Neural cell (in vitro differentiated cells): ENCODE measurements around the gene ABHD12. TPM values are rescaled to one million over a fixed set of nuclear protein-coding genes. Genes with fewer than 3 reads are reported as not detected.
"Not testable (repeated sequence)": the region's sequence is repeated elsewhere in the genome, so short reads cannot be mapped to it uniquely, and the experiment has no call there.

ENCODE experiments used
- H2AFZ ChIP-seq: fragments of 200-600, 300-800 bp; sonication (generic), shearing (Covaris generic); 2 replicates; pipeline ENCODE4 v1.6.0; 2014; ENCODE audit warnings: low read depth, mild to moderate bottlenecking, antibody characterized with exemption, low read length, moderate library complexity
- H3F3A ChIP-seq: fragments of 200-600 bp; shearing (Covaris generic); 2 replicates; pipeline ENCODE4 v1.6.1; 2016; ENCODE audit warnings: mild to moderate bottlenecking, moderate library complexity, mixed read lengths, antibody characterized with exemption, low read length; ENCODE audit not compliant: insufficient read depth, poor library complexity, severe bottlenecking
- H3K27ac ChIP-seq: fragments of 200-600, 300-800 bp; sonication (generic), shearing (Covaris generic); 2 replicates; pipeline ENCODE4 v1.5.1; 2014; ENCODE audit warnings: mild to moderate bottlenecking, low read length, moderate library complexity
- H3K27me3 ChIP-seq: fragments of 300-800, 200-600 bp; sonication (generic), shearing (Covaris generic); 2 replicates; pipeline ENCODE4 v1.6.0; 2014; ENCODE audit warnings: mild to moderate bottlenecking, low read depth, low read length, moderate library complexity; ENCODE audit not compliant: insufficient read depth
- H3K36me3 ChIP-seq: fragments of 300-800, 200-600 bp; sonication (generic), shearing (Covaris generic); 2 replicates; pipeline ENCODE4 v1.5.1; 2014; ENCODE audit warnings: mild to moderate bottlenecking, antibody characterized with exemption, low read length, moderate library complexity; ENCODE audit not compliant: insufficient read depth
- H3K4me2 ChIP-seq: fragments of 300-800, 200-600 bp; sonication (generic), shearing (Covaris generic); 2 replicates; pipeline ENCODE4 v1.6.0; 2014; ENCODE audit warnings: mild to moderate bottlenecking, low read length
- H3K4me3 ChIP-seq: fragments of 300-800, 200-600 bp; sonication (generic), shearing (Covaris generic); 2 replicates; pipeline ENCODE4 v1.5.1; 2014; ENCODE audit warnings: mild to moderate bottlenecking, low read length, moderate library complexity
- H3K79me2 ChIP-seq: fragments of 200-600 bp; shearing (Covaris generic); replicated peaks from 2 replicates; pipeline ENCODE4 v1.6.0; 2014; ENCODE audit warnings: mild to moderate bottlenecking, low read length, moderate library complexity; ENCODE audit not compliant: insufficient read depth
- H3K9ac ChIP-seq: fragments of 300-800, 200-600 bp; sonication (generic), shearing (Covaris generic); 2 replicates; pipeline ENCODE4 v1.6.1; 2016; ENCODE audit warnings: mild to moderate bottlenecking, low read length, mixed read lengths
- H3K9me2 ChIP-seq: fragments of 200-600 bp; shearing (Covaris generic); 2 replicates; pipeline ENCODE4 v1.6.1; 2016; ENCODE audit warnings: mild to moderate bottlenecking, low read length, mixed read lengths; ENCODE audit not compliant: insufficient read depth
- H3K9me3 ChIP-seq: fragments of 200-600, 300-800 bp; sonication (generic), shearing (Covaris generic); 2 replicates; pipeline ENCODE4 v1.6.1; 2016; ENCODE audit warnings: mild to moderate bottlenecking, mixed run types, low read length, moderate library complexity, mixed read lengths
- H4K20me1 ChIP-seq: fragments of 200-600 bp; shearing (Covaris generic); 2 replicates; pipeline ENCODE4 v1.6.1; 2016; ENCODE audit warnings: mild to moderate bottlenecking, mixed run types; ENCODE audit not compliant: insufficient read depth
- EP300 ChIP-seq: fragments of 450-650 bp; conservative IDR thresholded peaks from 2 replicates; pipeline ENCODE4 v1.6.1; 2014; ENCODE audit warnings: antibody characterized with exemption, mild to moderate bottlenecking, moderate library complexity; ENCODE audit not compliant: poor library complexity, severe bottlenecking
- EZH2 ChIP-seq: fragments of 200-600, 300-800 bp; shearing (Covaris generic), sonication (generic); IDR thresholded peaks from 2 replicates; pipeline ENCODE4 v1.6.1; 2014; ENCODE audit warnings: antibody characterized with exemption, low read length, borderline replicate concordance, mild to moderate bottlenecking; ENCODE audit not compliant: insufficient read depth, poor library complexity, severe bottlenecking
- MXI1 ChIP-seq: fragments of 450-650 bp; conservative IDR thresholded peaks from 2 replicates; pipeline ENCODE4 v1.6.1; 2014; ENCODE audit warnings: antibody characterized with exemption, mild to moderate bottlenecking; ENCODE audit not compliant: poor library complexity, severe bottlenecking
- POLR2AphosphoS5 ChIP-seq: IDR thresholded peaks from 2 replicates; pipeline ENCODE4 v1.6.1; 2012
- RAD21 ChIP-seq: fragments of 450-650 bp; conservative IDR thresholded peaks from 2 replicates; pipeline ENCODE4 v1.6.1; 2014; ENCODE audit warnings: antibody characterized with exemption, mild to moderate bottlenecking, moderate library complexity
- SMC3 ChIP-seq: fragments of 450-650 bp; conservative IDR thresholded peaks from 2 replicates; pipeline ENCODE4 v1.6.1; 2014; ENCODE audit warnings: antibody characterized with exemption, mild to moderate bottlenecking, moderate library complexity; ENCODE audit not compliant: poor library complexity
- TAF1 ChIP-seq: IDR thresholded peaks from 2 replicates; pipeline ENCODE4 v1.6.1; 2012; ENCODE audit warnings: low read depth
- polyA plus RNA-seq: library from polyadenylated mRNA; depleted of rRNA; stranded (reverse); fragments of >200 nt; gene quantifications from 2 replicates; pipeline ENCODE4 v1.2.3, GENCODE V29; 2014
- TF ChIP-seq, protein P1 (sequence below): fragments of 450-650 bp; IDR thresholded peaks from 2 replicates; pipeline ENCODE4 v1.5.1; 2014; ENCODE audit warnings: antibody characterized with exemption, mild to moderate bottlenecking, moderate library complexity; ENCODE audit not compliant: poor library complexity, severe bottlenecking
- TF ChIP-seq, protein P2 (sequence below): IDR thresholded peaks from 2 replicates; pipeline ENCODE4 v1.6.1; 2012; ENCODE audit warnings: borderline replicate concordance

ABHD12 gene
- polyA plus RNA-seq, 1 donor from 2014 or later = 32.3 TPM

DNA sequence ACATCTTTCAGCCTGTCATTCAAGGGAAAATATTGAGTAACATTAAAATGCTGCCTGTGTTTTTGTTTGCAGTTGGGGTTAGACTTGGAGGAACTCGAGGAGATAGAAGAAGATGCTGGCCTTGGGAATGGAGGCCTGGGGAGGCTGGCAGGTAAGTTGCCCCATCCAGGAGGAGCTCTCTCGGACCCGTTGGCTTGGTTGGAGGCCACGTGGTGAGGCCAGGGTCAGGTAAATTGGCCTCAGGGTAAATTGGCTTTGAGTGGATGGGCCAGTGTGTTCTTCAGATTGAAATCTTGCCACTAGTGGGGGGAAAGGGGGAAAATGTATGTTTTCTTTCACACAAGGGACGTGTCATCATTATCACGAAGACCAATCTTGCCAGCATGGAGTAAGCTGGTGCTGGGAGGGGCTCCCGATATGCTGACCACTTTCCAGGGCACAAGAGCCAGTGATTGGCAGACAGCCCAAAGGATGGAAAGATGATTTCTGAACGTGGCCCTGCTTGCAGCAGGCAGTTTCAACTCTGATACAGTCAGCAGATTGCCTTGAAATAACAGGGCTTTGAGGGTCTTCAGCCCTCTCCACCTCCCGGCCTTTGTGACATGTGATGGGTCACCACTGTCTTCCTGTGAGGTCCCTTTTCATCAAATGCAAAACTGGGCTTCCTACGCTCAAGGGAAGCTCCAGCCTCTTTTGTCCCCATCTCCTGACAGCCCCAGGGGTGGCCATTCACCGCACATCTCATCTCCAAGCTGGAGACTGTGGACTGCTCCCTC lies 121.4 kb downstream of the ABHD12 start:
- H3K36me3 ChIP-seq = peaks cover 7% of the 10 kb centered on the region
- TF ChIP-seq POLR2AphosphoS5 = no peak
- TF ChIP-seq, protein P1, sequence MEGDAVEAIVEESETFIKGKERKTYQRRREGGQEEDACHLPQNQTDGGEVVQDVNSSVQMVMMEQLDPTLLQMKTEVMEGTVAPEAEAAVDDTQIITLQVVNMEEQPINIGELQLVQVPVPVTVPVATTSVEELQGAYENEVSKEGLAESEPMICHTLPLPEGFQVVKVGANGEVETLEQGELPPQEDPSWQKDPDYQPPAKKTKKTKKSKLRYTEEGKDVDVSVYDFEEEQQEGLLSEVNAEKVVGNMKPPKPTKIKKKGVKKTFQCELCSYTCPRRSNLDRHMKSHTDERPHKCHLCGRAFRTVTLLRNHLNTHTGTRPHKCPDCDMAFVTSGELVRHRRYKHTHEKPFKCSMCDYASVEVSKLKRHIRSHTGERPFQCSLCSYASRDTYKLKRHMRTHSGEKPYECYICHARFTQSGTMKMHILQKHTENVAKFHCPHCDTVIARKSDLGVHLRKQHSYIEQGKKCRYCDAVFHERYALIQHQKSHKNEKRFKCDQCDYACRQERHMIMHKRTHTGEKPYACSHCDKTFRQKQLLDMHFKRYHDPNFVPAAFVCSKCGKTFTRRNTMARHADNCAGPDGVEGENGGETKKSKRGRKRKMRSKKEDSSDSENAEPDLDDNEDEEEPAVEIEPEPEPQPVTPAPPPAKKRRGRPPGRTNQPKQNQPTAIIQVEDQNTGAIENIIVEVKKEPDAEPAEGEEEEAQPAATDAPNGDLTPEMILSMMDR = no peak
- no peak for TF ChIP-seq EP300
- TF ChIP-seq, protein P2, sequence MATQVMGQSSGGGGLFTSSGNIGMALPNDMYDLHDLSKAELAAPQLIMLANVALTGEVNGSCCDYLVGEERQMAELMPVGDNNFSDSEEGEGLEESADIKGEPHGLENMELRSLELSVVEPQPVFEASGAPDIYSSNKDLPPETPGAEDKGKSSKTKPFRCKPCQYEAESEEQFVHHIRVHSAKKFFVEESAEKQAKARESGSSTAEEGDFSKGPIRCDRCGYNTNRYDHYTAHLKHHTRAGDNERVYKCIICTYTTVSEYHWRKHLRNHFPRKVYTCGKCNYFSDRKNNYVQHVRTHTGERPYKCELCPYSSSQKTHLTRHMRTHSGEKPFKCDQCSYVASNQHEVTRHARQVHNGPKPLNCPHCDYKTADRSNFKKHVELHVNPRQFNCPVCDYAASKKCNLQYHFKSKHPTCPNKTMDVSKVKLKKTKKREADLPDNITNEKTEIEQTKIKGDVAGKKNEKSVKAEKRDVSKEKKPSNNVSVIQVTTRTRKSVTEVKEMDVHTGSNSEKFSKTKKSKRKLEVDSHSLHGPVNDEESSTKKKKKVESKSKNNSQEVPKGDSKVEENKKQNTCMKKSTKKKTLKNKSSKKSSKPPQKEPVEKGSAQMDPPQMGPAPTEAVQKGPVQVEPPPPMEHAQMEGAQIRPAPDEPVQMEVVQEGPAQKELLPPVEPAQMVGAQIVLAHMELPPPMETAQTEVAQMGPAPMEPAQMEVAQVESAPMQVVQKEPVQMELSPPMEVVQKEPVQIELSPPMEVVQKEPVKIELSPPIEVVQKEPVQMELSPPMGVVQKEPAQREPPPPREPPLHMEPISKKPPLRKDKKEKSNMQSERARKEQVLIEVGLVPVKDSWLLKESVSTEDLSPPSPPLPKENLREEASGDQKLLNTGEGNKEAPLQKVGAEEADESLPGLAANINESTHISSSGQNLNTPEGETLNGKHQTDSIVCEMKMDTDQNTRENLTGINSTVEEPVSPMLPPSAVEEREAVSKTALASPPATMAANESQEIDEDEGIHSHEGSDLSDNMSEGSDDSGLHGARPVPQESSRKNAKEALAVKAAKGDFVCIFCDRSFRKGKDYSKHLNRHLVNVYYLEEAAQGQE = no peak
- TF ChIP-seq MXI1 = no peak
- no peaks in the 10 kb centered on the region for H3K9me2 ChIP-seq
- no peaks in the 10 kb centered on the region for H3K27me3 ChIP-seq
- H3K4me3 ChIP-seq = no peak overlapping the region
- H4K20me1 ChIP-seq = no peaks in the 10 kb centered on the region
- H3F3A ChIP-seq = no peaks in the 10 kb centered on the region
- no peak overlapping the region for H3K4me2 ChIP-seq
- H3K9me3 ChIP-seq = peaks cover 3% of the 10 kb centered on the region
- H3K79me2 ChIP-seq = peaks cover 7% of the 10 kb centered on the region
- H3K27ac ChIP-seq = no peak overlapping the region
- H3K9ac ChIP-seq = no peak overlapping the region
- no peak overlapping the region for H2AFZ ChIP-seq

DNA sequence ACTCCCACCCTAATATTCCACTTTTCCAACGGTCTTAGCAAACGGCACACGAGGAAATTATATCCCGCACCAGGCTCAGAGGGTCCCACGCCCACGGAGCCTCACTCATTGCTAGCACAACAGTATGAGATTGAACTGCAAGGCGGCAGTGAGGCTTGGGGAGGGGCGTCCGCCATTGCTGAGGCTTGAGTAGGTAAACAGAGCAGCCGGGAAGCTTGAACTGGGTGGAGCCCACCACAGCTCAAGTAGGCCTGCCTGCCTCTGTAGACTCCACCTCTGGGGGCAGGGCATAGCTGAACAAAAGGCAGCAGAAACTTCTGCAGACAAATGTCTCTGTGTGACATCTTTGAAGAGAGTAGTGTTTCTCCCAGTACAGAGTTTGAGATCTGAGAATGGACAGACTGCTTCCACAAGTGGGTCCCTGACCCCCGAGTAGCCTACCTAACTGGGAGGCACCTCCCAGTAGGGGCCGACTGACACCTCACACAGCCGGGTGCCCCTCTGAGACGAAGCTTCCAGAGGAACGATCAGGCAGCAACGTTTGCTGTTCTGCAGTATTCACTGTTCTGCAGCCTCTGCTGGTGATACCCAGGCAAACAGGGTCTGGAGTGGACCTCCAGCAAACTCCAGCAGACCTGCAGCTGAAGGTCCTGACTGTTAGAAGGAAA lies 129.7 kb downstream of the ABHD12 start:
- not testable (repeated sequence) for H4K20me1 ChIP-seq, H3K4me3 ChIP-seq, H2AFZ ChIP-seq, H3K27me3 ChIP-seq, H3K9me2 ChIP-seq, H3K9ac ChIP-seq, H3K27ac ChIP-seq, H3K36me3 ChIP-seq, H3K9me3 ChIP-seq, H3K4me2 ChIP-seq, H3F3A ChIP-seq
- peaks cover 23% of the 10 kb centered on the region for H3K79me2 ChIP-seq

DNA sequence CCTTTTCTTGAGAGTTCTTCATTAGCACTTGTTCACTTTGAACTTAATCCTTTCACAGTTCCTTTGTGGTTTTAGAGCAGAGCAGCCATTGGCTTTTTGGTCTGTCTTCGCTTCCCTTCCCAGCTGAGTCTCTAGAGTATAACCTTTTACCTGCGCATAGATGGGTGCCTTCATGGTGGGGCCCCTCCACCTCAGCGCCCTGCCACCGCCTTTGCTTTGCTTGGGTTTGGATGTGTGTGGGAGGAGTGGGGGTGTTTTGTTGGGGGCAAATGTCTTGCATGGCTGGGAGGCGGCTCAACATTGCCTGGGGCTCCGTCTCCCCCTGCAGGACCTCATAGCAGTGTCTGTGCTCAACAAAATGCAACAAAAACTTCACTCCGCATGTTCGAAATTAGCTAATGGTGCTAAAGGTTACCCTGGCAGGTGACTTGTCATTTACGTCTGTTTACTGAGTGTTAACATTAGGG lies 130.8 kb downstream of the ABHD12 start:
- Histone ChIP-seq H2AFZ (no peak overlapping the region), H4K20me1 (no peaks in the 10 kb centered on the region), H3K9me3 (no peaks in the 10 kb centered on the region), H3K27me3 (no peaks in the 10 kb centered on the region), H3F3A (no peaks in the 10 kb centered on the region), H3K79me2 (peaks cover 30% of the 10 kb centered on the region), H3K4me3 (no peak overlapping the region), H3K27ac (no peak overlapping the region), H3K9me2 (no peaks in the 10 kb centered on the region), H3K4me2 (no peak overlapping the region), H3K36me3 (peaks cover 7% of the 10 kb centered on the region), H3K9ac (no peak overlapping the region)
- TF ChIP-seq EP300 = no peak
- TF ChIP-seq MXI1 = no peak
- TF ChIP-seq SMC3 = no peak
- TF ChIP-seq, protein P2 = no peak
- no peak for TF ChIP-seq POLR2AphosphoS5
- no peak for TF ChIP-seq EZH2
- TF ChIP-seq, protein P1 = no peak
- TF ChIP-seq RAD21 = no peak
- TF ChIP-seq TAF1 = no peak
